CD4-positive, alpha-beta T cell treated with Interferon alpha-2 for 1 hour (primary cell): ENCODE results near the gene CALN1.
A peak's percentile ranks its signal among the peaks of the same experiment; 100 is the strongest.
"Not testable (repeated sequence)": the region's sequence is repeated elsewhere in the genome, so short reads cannot be mapped to it uniquely, and the experiment has no call there.

Experiments
- DNase-seq, 2 donors: peaks; one replicate each; pipeline ENCODE4 v3.0.0-alpha.2; 2020 to 2022

Gene CALN1

GRCh38 chr7:72408966-72409637, 3.0 kb downstream of the CALN1 start:
- DNase-seq, result no peak

GRCh38 chr7:72406820-72407403, 5.2 kb downstream of the CALN1 start:
- no peak for DNase-seq

- DNase-seq, result no peak
These were observed 6.3 kb downstream of the CALN1 start for GRCh38 chr7:72405871-72406270.

- DNase-seq, result peak; percentile 19 to 65
These were observed 6.7 kb downstream of the CALN1 start for GRCh38 chr7:72405418-72405817.

GRCh38 chr7:72404743-72405142, 7.4 kb downstream of the CALN1 start:
- no peak for DNase-seq

GRCh38 chr7:72403458-72404076, 8.6 kb downstream of the CALN1 start:
- peak; percentile 3 to 46 for DNase-seq

- DNase-seq, result no peak
These were observed 18.1 kb downstream of the CALN1 start for GRCh38 chr7:72394016-72394415.

- DNase-seq, result no peak
These were observed 20.2 kb downstream of the CALN1 start for GRCh38 chr7:72391821-72392377.

GRCh38 chr7:72386118-72386517, 26.0 kb downstream of the CALN1 start:
- DNase-seq, result no peak

- no peak for DNase-seq
These were observed 49.9 kb downstream of the CALN1 start for GRCh38 chr7:72362246-72362645.

- DNase-seq, result no peak
These were observed 66.9 kb downstream of the CALN1 start for GRCh38 chr7:72345208-72345727.

GRCh38 chr7:72343991-72344390, 68.1 kb downstream of the CALN1 start:
- DNase-seq, result no peak

- DNase-seq, result not testable (repeated sequence)
These were observed 68.8 kb downstream of the CALN1 start for GRCh38 chr7:72343354-72343753.

GRCh38 chr7:72337390-72338167, 74.6 kb downstream of the CALN1 start:
- DNase-seq, result no peak

- no peak for DNase-seq
These were observed 75.3 kb downstream of the CALN1 start for GRCh38 chr7:72336632-72337389.

- DNase-seq, result no peak
These were observed 75.8 kb downstream of the CALN1 start for GRCh38 chr7:72336382-72336631.

- DNase-seq, result no peak
These were observed 76.4 kb downstream of the CALN1 start for GRCh38 chr7:72335561-72336381.

- no peak for DNase-seq
These were observed 77.4 kb downstream of the CALN1 start for GRCh38 chr7:72334698-72335097.

- DNase-seq, result no peak
These were observed 78.1 kb downstream of the CALN1 start for GRCh38 chr7:72334066-72334465.

GRCh38 chr7:72326811-72327210, 85.3 kb downstream of the CALN1 start:
- no peak for DNase-seq

- no peak for DNase-seq
These were observed 85.8 kb downstream of the CALN1 start for GRCh38 chr7:72326365-72326764.

- no peak for DNase-seq
These were observed 86.6 kb downstream of the CALN1 start for GRCh38 chr7:72325561-72325960.
